GM12878 (cell line): ENCODE results near the gene NDC1. TPM values are rescaled to one million over a fixed set of nuclear protein-coding genes. Genes with fewer than 3 reads are reported as not detected.

Experiments
- ATAC-seq: fragments of 200-7000 bp; cut with Tn5 transposase; 3 replicates; pipeline ENCODE4 v1.9.1; 2020; ENCODE audit warnings: mild to moderate bottlenecking, moderate library complexity
- BruUV-seq: library from RNA; stranded (reverse); fragments of 400-500 nt; replicated peaks from 2 replicates; lab custom pipeline; 2021; lab: Mats Ljungman, UMichigan
- CTCF ChIA-PET: fragments of 300-600 bp; sonication (Branson Sonifier 250); formaldehyde crosslinking; extraction: SDS; loops from one replicate; lab custom pipeline; 2021; ENCODE audit warnings: inconsistent platforms; lab: Yijun Ruan, JAX
- POLR2A ChIA-PET: fragments of 350-600 bp; formaldehyde crosslinking; extraction: SDS; loops from one replicate; lab custom pipeline; 2021; ENCODE audit warnings: inconsistent platforms; lab: Charles Lee
- RAD21 ChIA-PET: fragments of 300-600 bp; sonication (Branson Sonifier 250); formaldehyde crosslinking; loops from one replicate; lab custom pipeline; 2023; ENCODE audit warnings: antibody characterized with exemption; ENCODE audit not compliant: unreplicated experiment; lab: Charles Lee
- SMC1A ChIA-PET: fragments of 300-600 bp; sonication (Branson Sonifier 250); formaldehyde crosslinking; loops from one replicate; lab custom pipeline; 2023; ENCODE audit not compliant: unreplicated experiment, uncharacterized antibody; lab: Charles Lee
- DNase-seq: peaks from one replicate; pipeline ENCODE4 v3.0.0-alpha.2; 2011; ENCODE audit warnings: low read depth, low spot score
- FAIRE-seq: peaks from 3 replicates; lab custom pipeline; 2011; peaks lifted over from hg19 to GRCh38; lab: Jason Lieb, UNC
- H2AFZ ChIP-seq: 2 replicates; pipeline ENCODE4 v1.6.0; 2011; ENCODE audit warnings: low read depth, low read length, control low read depth; ENCODE audit not compliant: control insufficient read depth
- H3K27ac ChIP-seq: 2 replicates; pipeline ENCODE4 v1.5.1; 2011; ENCODE audit warnings: control low read depth; ENCODE audit not compliant: control insufficient read depth, insufficient read depth
- H3K27me3 ChIP-seq, 2 experiments: replicated peaks in 1 of 2; 2 replicates each; pipeline versions ENCODE4 v1.6.0 to v1.6.1; 2011; ENCODE audit warnings: low read length in 1 of 2; ENCODE audit not compliant: control insufficient read depth in 2 of 2, insufficient read depth in 2 of 2
- H3K36me3 ChIP-seq, 2 experiments: 2 replicates each; pipeline ENCODE4 v1.5.1; 2011; ENCODE audit warnings: low read length in 1 of 2; ENCODE audit not compliant: control insufficient read depth in 2 of 2, insufficient read depth in 2 of 2
- H3K4me1 ChIP-seq: 2 replicates; pipeline ENCODE4 v1.6.1; 2011; ENCODE audit warnings: mild to moderate bottlenecking, low read length, moderate library complexity, mixed read lengths; ENCODE audit not compliant: control insufficient read depth, insufficient read depth
- H3K4me2 ChIP-seq: 2 replicates; pipeline ENCODE4 v1.6.0; 2011; ENCODE audit warnings: control low read depth; ENCODE audit not compliant: control insufficient read depth, insufficient read depth
- H3K4me3 ChIP-seq: fragments of 200-600 bp; sonication (generic); 2 replicates; pipeline ENCODE4 v1.5.1; 2016
- H3K79me2 ChIP-seq: 2 replicates; pipeline ENCODE4 v1.6.0; 2011; ENCODE audit warnings: low read length; ENCODE audit not compliant: control insufficient read depth, insufficient read depth
- H3K9ac ChIP-seq: 2 replicates; pipeline ENCODE4 v1.8.0; 2011; ENCODE audit warnings: low read length, control low read depth, mixed read lengths; ENCODE audit not compliant: control insufficient read depth, insufficient read depth
- H3K9me3 ChIP-seq: replicated peaks from 3 replicates; pipeline ENCODE4 v1.5.1; 2011; ENCODE audit warnings: mild to moderate bottlenecking, low read length; ENCODE audit not compliant: control insufficient read depth, insufficient read depth
- H4K20me1 ChIP-seq: 2 replicates; pipeline ENCODE4 v1.6.0; 2011; ENCODE audit not compliant: control insufficient read depth, insufficient read depth
- CHD1 ChIP-seq: IDR thresholded peaks from 2 replicates; pipeline ENCODE4 v1.6.1; 2012; ENCODE audit warnings: low read depth, low read length, improper control_type of control experiment
- EP300 ChIP-seq, 2 experiments: fragments of 150-350 bp in 1 of 2; IDR thresholded peaks; 2 replicates each; pipeline ENCODE4 v1.6.1; 2011 to 2012; ENCODE audit warnings: low read depth in 2 of 2, low read length in 2 of 2, borderline replicate concordance in 1 of 2, improper control_type of control experiment in 1 of 2, inconsistent platforms in 1 of 2; ENCODE audit not compliant: control insufficient read depth in 1 of 2
- NR2C2 ChIP-seq: IDR thresholded peaks from 2 replicates; pipeline ENCODE4 v1.6.1; 2011; ENCODE audit warnings: borderline replicate concordance, low read depth; ENCODE audit not compliant: control insufficient read depth, insufficient read length
- PML ChIP-seq: IDR thresholded peaks from 2 replicates; pipeline ENCODE4 v1.6.1; 2012; ENCODE audit warnings: low read length, inconsistent platforms
- RCOR1 ChIP-seq: conservative IDR thresholded peaks from 2 replicates; pipeline ENCODE4 v1.6.1; 2012; ENCODE audit warnings: low read depth, low read length, improper control_type of control experiment
- TBL1XR1 ChIP-seq: IDR thresholded peaks from 2 replicates; pipeline ENCODE4 v1.6.1; 2012; ENCODE audit warnings: low read depth, low read length, improper control_type of control experiment
- WGBS: methylation state at CpG from one replicate; pipeline ENCODE4 v1.1.6; 2016; ENCODE audit warnings: low lambda C conversion rate; ENCODE audit not compliant: insufficient replicate concordance, insufficient coverage; ENCODE audit errors: missing lambda C conversion rate; 5-methylcytosine and 5-hydroxymethylcytosine counted together
- in situ Hi-C: fragments of 300-500 bp; cut with MboI; formaldehyde crosslinking; loops from 9 replicates; pipeline ENCODE4 v1.14.3; 2018; ENCODE audit warnings: mixed read lengths
- intact Hi-C: fragments of 100-400 bp; cut with micrococcal nuclease; formaldehyde crosslinking; loops from one replicate; pipeline ENCODE4 v1.14.2; 2022; ENCODE audit not compliant: unreplicated experiment
- polyA plus RNA-seq, 11 experiments: library from polyadenylated mRNA; depleted of rRNA in 4 of 11; unstranded in 6 of 11; stranded (reverse) in 5 of 11; fragments of >200 nt; fragmentation: Nextera tagmentation in 4 of 11; fragmentation: Illumina TruSeq in 1 of 11; extraction: Ambion mirVana in 4 of 11; extraction: Trizol in 1 of 11; gene quantifications; 1 replicate in 1 of 11; 2 replicates in 10 of 11; pipeline versions ENCODE4 v1.2.1 to v1.2.3, GENCODE V29; 2011 to 2016; ENCODE audit warnings: inconsistent platforms in 2 of 11, missing spikeins in 2 of 11, low read depth in 1 of 11
- total RNA-seq, 4 experiments: library from RNA; depleted of rRNA in 3 of 4; stranded (reverse); fragments of >200 nt in 3 of 4; fragmentation: Illumina TruSeq in 1 of 4; extraction: Trizol in 1 of 4; gene quantifications; 2 replicates each; pipeline versions ENCODE4 v1.2.1 to v1.2.3, GENCODE V29; 2013 to 2021
- TF ChIP-seq, protein P1 (sequence below): IDR thresholded peaks from 2 replicates; pipeline ENCODE4 v1.6.1; 2011; ENCODE audit warnings: low read depth, mild to moderate bottlenecking, low read length, moderate library complexity, borderline replicate concordance; ENCODE audit errors: extremely low read depth

The NDC1 gene
- total and polyA plus RNA-seq, 10 of the 15 experiments (the other 5 are each of a cell fraction or from before 2014, with no cell fraction given), result 20.2 to 77.6 (median 47.1) TPM

GRCh38 chr1:53728702-53729455 lies 109.2 kb downstream of the NDC1 start:
- Histone ChIP-seq H3K36me3 (no peaks in the 10 kb centered on the region), H2AFZ (no peak overlapping the region), H3K79me2 (no peaks in the 10 kb centered on the region), H3K9me3 (no peaks in the 10 kb centered on the region), H3K4me3 (no peak overlapping the region), H3K27ac (no peak overlapping the region), H3K9ac (no peak overlapping the region), H3K4me1 (no peaks in the 10 kb centered on the region), H4K20me1 (no peaks in the 10 kb centered on the region; the same call in 1 of the 2 replicates), H3K4me2 (no peak overlapping the region), H3K27me3 (peaks cover 0 to 4% of the 10 kb centered on the region in 2 experiments; a peak in 1 of 4 replicates)
- ChIA-PET POLR2A (no interaction called here), SMC1A (no interaction called here), CTCF (no interaction called here), RAD21 (no interaction called here)
- TF ChIP-seq TBL1XR1 (no peak), EP300 (IDR thresholded peaks at IDR 0.05; ENCODE audit: borderline replicate concordance in 1 of 2, control insufficient read depth in 1 of 2, low read depth in 2 of 2, low read length in 2 of 2) (no peak), PML (no peak), NR2C2 (no peak), CHD1 (no peak), RCOR1 (no peak)
- TF ChIP-seq, protein P1, sequence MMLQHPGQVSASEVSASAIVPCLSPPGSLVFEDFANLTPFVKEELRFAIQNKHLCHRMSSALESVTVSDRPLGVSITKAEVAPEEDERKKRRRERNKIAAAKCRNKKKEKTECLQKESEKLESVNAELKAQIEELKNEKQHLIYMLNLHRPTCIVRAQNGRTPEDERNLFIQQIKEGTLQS, result no peak
- FAIRE-seq (no peak), DNase-seq (no peak), ATAC-seq (no peak)
- WGBS, result 42% methylated on average over 17 of the region's 17 CpGs
- BruUV-seq, result no TSS peak
- intact Hi-C loops (no loop called here), in situ Hi-C loops (no loop called here)
